Transverse colon (tissue), 3 donors: Measurements from ENCODE around the gene TRPM6.

Experiments used
- CTCF ChIP-seq, 5 experiments: fragments of 200-600 bp in 3 of 5; fragments of 450-650 bp in 2 of 5; sonication (generic) in 3 of 5; IDR thresholded peaks; 1 replicate in 2 of 5; 2 replicates in 3 of 5; pipeline ENCODE4 v1.5.1; 2016 to 2017; ENCODE audit warnings: antibody characterized with exemption in 5 of 5, inconsistent platforms in 3 of 5, mild to moderate bottlenecking in 2 of 5, moderate library complexity in 1 of 5
- EP300 ChIP-seq: sonication (generic); formaldehyde crosslinking; IDR thresholded peaks from one replicate; pipeline ENCODE4 v1.6.1; 2017; ENCODE audit warnings: antibody characterized with exemption, low read depth

- no peak for TF ChIP-seq CTCF (IDR thresholded peaks at IDR 0.05)
- TF ChIP-seq EP300: no peak
Observed at GRCh38 chr9:74901001-74901400, 13.3 kb upstream of the TRPM6 start.
